ENCODE measurements around the gene CRYGN.

DNA sequence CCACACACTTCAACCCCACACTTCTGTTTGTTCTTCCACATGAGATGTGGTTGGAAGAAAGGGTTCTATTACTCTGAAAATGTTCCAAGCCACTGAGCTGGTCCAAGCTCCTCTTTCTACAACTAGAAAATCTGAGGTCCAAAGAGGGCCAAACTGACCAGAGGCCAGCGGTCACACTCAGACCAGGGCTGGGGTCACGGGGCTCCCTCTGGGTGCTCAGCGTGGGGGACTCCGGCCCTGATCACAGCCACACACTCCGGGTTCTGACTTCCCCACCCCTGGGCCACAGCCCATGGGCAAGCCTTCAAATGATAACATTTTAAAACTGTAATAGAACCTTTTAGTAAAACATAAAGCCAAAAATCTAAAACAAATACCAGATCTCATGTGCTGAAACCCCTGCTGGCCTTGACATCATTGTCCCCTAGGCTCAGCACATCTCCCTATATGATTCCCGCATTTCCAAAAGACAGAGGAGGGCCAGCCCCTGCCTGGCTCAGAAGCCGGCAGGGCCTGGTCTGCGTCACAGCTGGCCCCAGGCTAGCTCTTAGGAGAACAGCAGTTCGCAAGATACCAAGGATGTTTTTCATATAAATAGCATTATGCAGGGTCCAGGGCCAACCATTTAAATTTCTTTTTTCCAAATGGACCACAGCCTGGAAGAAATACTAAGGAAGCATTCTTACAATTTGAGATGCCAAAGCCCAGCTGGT, 3.3 kb downstream of the CRYGN start:
- TF ChIP-seq CTCF (CRISPR knock-in tag; IDR thresholded peaks at IDR 0.05) (no peak), NR3C1 (CRISPR knock-in tag; IDR thresholded peaks at IDR 0.05) (no peak), KAT7 (CRISPR knock-in tag; IDR thresholded peaks at IDR 0.05; ENCODE audit: borderline replicate concordance) (no peak), ZC3H4 (CRISPR knock-in tag; IDR thresholded peaks at IDR 0.05; ENCODE audit: borderline replicate concordance) (no peak), SP1 (IDR thresholded peaks at IDR 0.05) (no peak), SP1 (CRISPR knock-in tag; IDR thresholded peaks at IDR 0.05) (no peak), JUND (CRISPR knock-in tag; IDR thresholded peaks at IDR 0.05) (no peak), MYNN (CRISPR knock-in tag; IDR thresholded peaks at IDR 0.05; ENCODE audit: low read depth) (no peak)
